Raji (cell line): ENCODE measurements around the gene RNU1-2.

Experiments used
- POLR2A ChIP-seq: IDR thresholded peaks from 2 replicates; pipeline ENCODE4 v1.6.1; 2011; ENCODE audit warnings: low read depth, low read length, control low read depth; ENCODE audit not compliant: insufficient read depth

The RNU1-2 gene

DNA sequence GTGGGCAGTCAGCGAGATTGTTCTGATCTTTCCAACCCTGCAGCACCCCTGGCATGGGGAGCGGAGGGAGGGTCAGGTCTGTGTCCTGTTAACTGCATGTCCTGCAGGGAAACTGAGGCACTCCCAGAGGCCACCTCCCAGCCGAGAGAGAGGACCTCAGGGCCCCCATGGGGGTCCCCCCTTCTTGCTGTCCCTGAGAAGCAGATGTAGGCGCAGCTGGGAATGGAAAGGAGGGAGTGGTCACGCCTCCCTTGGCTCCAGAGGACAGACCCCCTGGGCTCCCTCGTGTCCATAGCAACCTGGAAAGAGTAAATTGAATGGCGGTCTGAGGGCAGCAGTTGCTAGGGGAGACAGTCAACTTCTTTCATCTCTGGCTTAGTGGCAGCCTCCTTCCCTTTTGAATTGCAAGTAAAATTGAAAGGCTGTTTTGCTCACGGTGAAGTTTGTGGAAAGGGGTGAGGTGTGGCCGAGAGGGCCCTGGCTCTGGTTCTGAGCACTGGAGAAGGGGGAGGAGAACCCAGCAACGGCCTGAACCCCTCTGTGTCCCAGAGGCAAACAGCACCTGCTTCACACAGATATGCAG, 30.8 kb downstream of the RNU1-2 start:
- TF ChIP-seq POLR2A = no peak

DNA sequence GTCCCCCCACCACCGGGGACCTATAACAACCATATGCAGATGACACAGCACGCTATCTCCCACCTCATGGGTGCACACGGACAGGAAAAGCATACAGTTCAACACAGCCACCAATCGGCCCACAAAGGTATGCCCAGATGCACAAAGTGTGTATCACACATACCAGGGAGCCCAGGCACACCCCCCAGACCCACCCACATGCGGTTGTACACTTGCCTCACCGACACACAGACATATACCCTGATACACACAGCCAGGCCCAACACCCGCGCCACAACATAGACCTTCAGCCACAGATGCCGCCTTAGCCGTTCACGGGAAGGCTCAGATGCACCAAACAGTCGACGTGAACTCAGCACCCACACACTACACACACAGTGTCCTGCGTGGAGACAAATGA, 31.5 kb downstream of the RNU1-2 start:
- TF ChIP-seq POLR2A = no peak

DNA sequence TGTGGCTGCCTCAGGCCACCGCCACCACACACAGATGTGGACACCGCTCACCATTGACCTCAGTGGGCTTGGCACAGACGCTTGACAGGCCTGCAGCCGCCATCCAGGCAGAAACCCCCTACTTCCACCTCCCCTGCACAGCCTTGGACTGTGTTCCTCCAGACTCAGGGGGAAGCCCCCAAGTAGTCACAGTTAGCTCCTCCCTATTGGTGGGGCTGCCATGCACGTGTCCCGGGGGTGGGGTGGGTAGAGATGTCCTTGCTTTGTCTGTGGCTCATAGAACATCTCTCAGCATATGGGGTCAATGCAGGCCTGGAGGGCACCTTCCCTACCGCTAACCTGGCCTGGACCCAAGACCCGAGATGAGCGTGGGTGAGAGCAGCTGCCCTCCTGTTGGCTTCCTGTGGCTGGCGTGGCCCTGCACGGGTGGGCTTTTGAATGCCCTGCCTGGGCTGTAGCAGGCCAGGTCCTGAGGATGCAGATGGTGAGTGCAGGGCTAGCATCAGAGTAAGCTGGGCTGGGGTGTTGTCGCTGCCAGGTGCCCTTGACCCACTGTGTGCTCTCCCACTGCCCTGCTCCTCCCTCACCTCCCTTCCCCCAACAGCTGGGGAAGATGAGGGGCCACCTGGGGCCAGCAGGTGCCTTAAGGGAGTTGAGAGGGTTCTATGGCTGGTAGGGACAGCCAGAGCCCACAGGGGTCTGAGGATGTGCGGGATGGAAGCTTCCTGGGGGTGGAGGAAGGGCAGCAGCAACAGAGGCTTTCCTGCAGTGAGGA, 32.1 kb downstream of the RNU1-2 start:
- no peak for TF ChIP-seq POLR2A

GRCh38 chr1:16938351-16939321, 42.9 kb downstream of the RNU1-2 start:
- TF ChIP-seq POLR2A = no peak

GRCh38 chr1:16944038-16944437, 48.3 kb downstream of the RNU1-2 start:
- no peak for TF ChIP-seq POLR2A
